ENCODE results near the gene NRG2.

- TF ChIP-seq CTCF (IDR thresholded peaks at IDR 0.05): no peak
- no peak for TF ChIP-seq FOSL2 (IDR thresholded peaks at IDR 0.05)
- TF ChIP-seq FOSL2 (CRISPR knock-in tag; IDR thresholded peaks at IDR 0.05): no peak
- TF ChIP-seq POLR2A (IDR thresholded peaks at IDR 0.05; ENCODE audit: low read length): no peak
- TF ChIP-seq EHMT2 (IDR thresholded peaks at IDR 0.05; ENCODE audit: low read depth): no peak
- TF ChIP-seq RNF2 (IDR thresholded peaks at IDR 0.05; ENCODE audit: borderline replicate concordance, low read depth): no peak
- no peak for TF ChIP-seq CHD2 (IDR thresholded peaks at IDR 0.05; ENCODE audit: low read length, partially characterized antibody)
- TF ChIP-seq MAZ (IDR thresholded peaks at IDR 0.05; ENCODE audit: borderline replicate concordance, low read depth, low read length): no peak
- TF ChIP-seq JUN (IDR thresholded peaks at IDR 0.05): no peak
- TF ChIP-seq JUNB (IDR thresholded peaks at IDR 0.05): no peak
- TF ChIP-seq REST (IDR thresholded peaks at IDR 0.05): no peak
Observed at GRCh38 chr5:139925650-139926640, 117.2 kb downstream of the NRG2 start.

All from A549 (cell line).